ENCODE measurements around the gene TIMM21.

Gene TIMM21

DNA sequence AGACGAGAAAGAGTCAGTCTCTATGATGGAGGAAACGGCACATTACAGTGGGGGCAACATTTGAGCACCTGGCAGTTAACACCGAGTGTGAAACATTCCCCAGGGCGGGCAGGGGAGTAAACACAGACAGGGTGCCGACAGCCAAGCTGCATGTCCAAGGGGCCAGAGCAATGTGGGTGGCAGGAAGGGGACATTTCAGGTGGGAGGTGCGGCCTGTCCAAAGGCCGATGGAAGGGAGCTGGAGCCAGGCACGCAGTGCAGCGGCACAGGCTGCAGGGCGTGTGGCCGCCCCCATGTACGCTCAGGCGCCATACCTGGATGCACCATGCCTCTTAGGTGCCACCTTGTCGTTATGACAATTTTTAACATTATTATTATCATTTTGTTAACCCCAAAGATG, 43.3 kb downstream of the TIMM21 start:
- no peak for DNase-seq (ENCODE audit: low spot score)

DNA sequence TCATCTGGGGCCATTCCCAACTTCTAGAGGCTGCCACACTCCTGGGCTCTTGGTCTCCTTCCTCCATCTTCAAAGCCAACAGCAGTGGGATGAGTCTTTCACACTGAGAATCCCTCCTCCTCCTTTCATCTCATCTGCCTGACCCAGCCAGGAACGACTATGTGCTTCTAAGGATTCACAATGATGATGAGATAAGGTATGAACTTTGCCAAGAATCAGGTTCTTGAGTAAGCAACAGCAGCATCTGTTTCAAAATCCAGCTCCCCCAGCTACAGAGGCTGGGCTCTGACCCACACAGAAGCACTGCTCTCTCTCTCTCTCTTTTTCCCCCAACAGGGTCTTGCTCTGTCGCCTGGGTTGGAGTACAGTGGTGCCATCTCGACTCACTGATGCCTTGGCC, 46.4 kb downstream of the TIMM21 start:
- DNase-seq (ENCODE audit: low spot score) = no peak

DNA sequence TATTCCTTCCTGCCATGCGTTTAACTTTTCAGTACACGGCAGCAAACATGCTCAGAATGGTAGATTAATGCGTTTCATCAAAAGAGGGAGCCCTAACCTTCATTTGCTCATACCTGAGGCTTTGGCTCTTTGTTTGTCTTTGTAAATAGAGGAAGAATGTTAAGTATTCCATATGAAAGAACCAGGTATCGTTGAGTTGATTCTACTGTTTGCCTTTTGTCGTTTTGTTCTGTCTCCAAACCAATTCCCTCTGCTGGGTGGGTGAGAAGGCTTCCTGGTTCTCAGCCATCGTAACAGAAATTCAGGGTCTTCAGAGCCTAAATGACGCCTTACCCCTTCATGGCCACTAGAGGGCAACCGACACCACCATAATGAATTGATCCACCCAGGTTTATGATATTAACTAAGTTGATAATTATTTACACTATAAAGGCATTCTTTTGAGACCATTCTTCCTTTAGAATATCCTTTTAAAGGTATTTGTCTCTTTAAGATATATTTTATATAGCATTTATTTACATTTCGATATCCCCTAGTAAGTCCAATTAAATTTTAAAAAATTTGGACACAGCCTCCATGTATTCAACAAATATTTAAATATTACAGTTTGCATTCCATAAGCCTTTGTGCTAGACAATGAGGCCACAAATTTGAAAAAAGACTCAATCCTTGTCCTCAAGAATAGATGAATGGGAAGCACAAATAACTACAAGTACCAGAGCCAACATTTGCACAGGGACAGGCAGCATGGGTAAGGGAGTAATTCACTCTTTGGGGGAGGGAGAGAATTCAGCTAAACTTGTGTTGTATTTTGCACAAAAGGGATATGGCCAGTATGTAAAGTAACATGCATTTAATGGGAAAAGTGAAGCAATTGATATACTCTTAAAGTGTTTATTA, 48.1 kb downstream of the TIMM21 start:
- peak; percentile 64 for DNase-seq (ENCODE audit: low spot score)

DNA sequence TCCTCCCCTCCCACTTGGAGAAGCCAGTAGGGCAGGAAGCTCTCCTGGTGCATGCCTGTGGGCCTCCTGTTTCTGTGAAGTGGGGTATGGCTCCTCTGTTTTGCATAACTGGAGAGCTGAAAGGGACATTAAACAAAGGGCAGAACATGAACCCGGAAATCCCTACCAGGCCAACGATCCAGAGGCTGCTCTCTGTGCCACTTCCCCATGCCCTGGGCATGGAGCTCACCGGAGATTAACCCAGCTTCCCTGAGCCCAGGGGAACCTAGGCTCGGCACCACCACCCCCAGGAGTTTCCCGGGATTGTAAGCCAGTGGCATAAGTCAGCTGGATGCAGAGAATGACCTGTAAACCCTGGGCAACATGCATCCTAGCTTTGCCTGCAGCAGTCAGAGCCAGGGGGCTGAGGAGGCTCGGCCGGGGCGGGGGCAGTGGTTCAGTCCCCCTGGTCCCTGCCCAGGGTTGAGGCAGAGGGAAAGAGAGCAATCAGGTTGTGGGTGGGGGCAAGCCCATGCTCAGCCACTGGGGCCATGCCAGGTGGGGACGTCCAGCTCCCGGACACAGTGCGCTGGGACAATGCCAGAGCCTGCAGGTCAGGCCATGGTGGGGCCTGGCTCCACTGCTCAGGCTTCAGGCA, 49.5 kb downstream of the TIMM21 start:
- no peak for DNase-seq (ENCODE audit: low spot score)

DNA sequence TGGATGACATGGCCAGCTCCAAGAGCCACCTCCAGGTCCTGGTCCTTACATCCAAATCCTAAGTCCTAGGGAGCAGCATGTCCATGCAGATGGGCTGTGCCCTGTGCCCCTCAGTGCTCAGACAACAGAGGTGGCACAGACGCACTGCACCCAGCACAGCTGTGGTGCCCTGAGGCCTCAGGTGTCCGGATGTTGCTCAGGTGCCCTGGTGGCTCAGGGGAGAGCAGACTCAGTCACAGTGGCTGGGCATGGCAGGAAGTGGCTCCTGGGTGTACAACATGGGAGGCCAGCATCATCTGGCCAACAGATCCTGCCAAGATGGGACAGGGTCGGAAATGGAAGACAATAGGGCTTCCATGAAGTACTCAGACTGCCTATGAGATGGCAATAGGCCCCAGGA, 50.1 kb downstream of the TIMM21 start:
- DNase-seq (ENCODE audit: low spot score) = no peak

DNA sequence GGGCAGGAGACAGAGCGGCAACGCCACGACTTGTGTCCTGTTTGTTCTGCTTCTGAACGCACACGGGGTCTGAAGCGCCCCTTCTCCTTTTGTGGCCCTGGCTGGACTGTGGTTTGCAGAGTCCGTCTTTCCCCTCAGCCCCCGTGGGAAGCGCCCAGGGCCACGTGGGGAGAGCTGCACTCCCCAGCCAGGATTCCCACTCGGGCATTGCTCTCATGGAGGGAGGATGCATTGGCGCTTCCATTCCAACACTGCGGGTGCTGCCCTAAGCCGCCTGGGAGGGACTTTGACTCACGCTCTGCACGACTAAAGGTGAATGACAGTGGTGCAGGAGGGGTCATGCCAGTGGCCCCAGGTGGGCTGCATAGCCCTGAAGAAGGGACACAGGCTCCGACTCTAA, 52.5 kb downstream of the TIMM21 start:
- DNase-seq (ENCODE audit: low spot score) = no peak

DNA sequence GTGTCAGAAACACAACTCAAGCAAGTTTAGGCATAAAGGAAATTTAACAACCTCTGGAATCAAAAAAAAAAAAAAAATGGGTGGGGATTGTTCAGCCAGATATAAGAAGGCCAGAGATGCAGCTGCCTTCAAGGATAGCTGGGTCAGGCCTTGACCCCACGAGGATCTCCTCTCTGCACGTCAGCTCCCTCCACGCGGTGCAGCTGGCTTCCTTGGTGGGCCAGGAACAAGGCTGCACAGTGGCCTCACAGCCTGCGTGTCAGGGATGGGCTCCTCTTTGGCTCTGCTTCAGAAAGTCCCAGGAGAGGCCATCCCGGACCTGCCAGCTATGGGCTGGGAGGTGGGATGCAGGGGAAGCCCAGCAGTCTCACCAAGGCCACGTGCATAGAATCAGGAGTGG, 55.5 kb downstream of the TIMM21 start:
- no peak for DNase-seq (ENCODE audit: low spot score)

DNA sequence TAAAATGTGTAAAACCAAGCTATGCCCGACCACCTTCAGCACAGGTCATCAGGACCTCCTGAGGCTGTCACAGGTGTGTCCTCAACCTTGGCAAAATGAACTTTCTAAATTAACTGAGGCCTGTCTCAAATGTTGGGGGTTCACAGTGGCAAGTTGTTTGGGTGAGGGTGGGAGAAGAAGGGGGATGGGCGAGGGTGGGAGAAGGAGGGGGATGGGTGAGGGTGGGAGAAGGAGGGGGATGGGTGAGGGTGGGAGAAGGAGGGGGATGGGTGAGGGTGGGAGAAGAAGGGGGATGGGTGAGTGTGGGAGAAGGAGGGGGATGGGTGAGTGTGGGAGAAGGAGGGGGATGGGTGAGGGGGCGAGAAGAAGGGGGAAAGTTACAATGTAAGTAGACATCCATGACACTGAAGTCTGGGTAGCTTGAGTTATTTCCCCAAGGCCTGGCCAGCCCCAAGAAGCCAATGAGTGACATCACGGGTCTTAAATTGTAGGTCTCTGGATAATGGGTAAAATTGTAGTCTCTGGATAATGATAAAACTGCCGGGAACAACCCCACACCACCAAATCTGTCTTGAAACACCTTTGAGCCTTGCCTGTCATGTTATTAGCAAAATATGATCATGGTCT, 56.3 kb downstream of the TIMM21 start:
- no peak for DNase-seq (ENCODE audit: low spot score)
